ENCODE measurements around the gene KISS1R.

DNA sequence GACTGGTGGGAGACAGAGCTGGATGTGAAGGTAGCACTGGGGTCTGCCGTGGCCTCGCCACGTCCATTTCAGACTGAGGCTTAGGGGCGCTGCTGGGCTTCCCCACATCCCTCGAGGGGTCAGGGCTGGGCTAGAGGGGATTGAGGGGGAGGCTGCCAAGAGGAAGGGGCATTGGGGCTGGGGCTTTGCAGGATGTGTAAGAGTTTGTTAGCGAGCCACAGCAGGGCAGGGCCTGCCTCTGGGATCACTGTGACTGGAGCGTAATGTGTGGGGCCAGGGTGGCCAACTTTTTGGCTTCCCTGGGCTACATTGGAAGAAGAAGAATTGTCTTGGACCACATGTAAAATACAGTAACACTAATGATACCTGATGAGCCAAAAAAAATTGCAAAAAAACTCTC is 22.8 kb downstream of the KISS1R start:
- TF ChIP-seq POLR2A (IDR thresholded peaks at IDR 0.05) (no peak), POLR2AphosphoS5 (IDR thresholded peaks at IDR 0.05) (no peak)
- TF ChIP-seq, protein P1, sequence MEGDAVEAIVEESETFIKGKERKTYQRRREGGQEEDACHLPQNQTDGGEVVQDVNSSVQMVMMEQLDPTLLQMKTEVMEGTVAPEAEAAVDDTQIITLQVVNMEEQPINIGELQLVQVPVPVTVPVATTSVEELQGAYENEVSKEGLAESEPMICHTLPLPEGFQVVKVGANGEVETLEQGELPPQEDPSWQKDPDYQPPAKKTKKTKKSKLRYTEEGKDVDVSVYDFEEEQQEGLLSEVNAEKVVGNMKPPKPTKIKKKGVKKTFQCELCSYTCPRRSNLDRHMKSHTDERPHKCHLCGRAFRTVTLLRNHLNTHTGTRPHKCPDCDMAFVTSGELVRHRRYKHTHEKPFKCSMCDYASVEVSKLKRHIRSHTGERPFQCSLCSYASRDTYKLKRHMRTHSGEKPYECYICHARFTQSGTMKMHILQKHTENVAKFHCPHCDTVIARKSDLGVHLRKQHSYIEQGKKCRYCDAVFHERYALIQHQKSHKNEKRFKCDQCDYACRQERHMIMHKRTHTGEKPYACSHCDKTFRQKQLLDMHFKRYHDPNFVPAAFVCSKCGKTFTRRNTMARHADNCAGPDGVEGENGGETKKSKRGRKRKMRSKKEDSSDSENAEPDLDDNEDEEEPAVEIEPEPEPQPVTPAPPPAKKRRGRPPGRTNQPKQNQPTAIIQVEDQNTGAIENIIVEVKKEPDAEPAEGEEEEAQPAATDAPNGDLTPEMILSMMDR (IDR thresholded peaks at IDR 0.05), result no peak
